Measurements from ENCODE around the gene MAGI1.
A peak's percentile ranks its signal among the peaks of the same experiment; 100 is the strongest.

The MAGI1 gene

DNA sequence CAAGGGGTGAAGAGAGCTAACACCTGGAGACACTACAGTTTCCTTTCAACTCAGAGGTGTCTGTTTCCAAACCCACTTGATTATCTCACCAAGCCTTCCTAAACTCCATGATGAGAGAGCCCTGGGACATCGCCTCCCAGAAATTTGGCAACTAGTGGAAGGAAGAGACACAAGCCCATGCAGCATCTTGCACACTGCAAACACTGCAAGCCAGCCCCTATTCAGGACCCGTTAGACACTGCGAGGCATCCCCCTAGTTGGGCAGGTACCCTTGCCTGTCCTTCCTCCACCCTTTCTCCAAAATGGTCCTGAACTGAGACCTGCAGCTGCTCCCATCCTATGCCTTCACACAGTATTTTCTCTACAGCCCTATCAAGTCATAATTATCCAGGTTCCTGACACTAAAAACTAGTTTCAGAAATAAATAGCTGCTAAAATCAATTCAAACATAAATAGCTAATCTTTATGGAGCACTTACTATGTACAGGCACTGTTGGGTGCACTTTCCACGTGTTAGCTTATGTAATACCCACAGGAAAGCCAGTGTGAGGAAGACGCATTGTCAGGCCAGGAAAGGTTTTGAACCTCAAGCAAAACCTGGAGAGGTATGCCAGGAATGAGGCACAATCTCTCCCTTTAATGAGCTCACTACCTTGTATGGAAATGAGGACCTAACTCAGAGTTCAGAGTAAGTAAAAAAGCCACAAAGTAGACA, 2.8 kb downstream of the MAGI1 start:
- H4K20me1 ChIP-seq (ENCODE audit: insufficient read depth, low read length, poor library complexity, severe bottlenecking): no peaks in the 10 kb centered on the region
- H3K79me2 ChIP-seq (ENCODE audit: insufficient read depth, low read length): peaks cover 11% of the 10 kb centered on the region; the same call in 1 of the 2 replicates
- no peaks in the 10 kb centered on the region for H3K9me3 ChIP-seq (ENCODE audit: insufficient read depth, low read depth, low read length)
- peaks cover 20% of the 10 kb centered on the region for H3K4me1 ChIP-seq (ENCODE audit: insufficient read depth, low read length, poor library complexity, severe bottlenecking)
- H3K9me2 ChIP-seq (replicated peaks; ENCODE audit: low read depth, low read length): no peaks in the 10 kb centered on the region
- TF ChIP-seq EZH2phosphoT487 (IDR thresholded peaks at IDR 0.05; ENCODE audit: borderline replicate concordance): no peak
- TF ChIP-seq, protein P1, sequence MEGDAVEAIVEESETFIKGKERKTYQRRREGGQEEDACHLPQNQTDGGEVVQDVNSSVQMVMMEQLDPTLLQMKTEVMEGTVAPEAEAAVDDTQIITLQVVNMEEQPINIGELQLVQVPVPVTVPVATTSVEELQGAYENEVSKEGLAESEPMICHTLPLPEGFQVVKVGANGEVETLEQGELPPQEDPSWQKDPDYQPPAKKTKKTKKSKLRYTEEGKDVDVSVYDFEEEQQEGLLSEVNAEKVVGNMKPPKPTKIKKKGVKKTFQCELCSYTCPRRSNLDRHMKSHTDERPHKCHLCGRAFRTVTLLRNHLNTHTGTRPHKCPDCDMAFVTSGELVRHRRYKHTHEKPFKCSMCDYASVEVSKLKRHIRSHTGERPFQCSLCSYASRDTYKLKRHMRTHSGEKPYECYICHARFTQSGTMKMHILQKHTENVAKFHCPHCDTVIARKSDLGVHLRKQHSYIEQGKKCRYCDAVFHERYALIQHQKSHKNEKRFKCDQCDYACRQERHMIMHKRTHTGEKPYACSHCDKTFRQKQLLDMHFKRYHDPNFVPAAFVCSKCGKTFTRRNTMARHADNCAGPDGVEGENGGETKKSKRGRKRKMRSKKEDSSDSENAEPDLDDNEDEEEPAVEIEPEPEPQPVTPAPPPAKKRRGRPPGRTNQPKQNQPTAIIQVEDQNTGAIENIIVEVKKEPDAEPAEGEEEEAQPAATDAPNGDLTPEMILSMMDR (conservative IDR thresholded peaks at IDR 0.05; ENCODE audit: low read length): no peak
- no peak overlapping the region for H2AFZ ChIP-seq (ENCODE audit: low read length)
- H3K4me2 ChIP-seq (ENCODE audit: low read depth, low read length, poor library complexity, severe bottlenecking): peak overlapping the region; percentile 62
- H3K27me3 ChIP-seq (ENCODE audit: insufficient read depth, low read length, poor library complexity, severe bottlenecking): no peaks in the 10 kb centered on the region
- H3K4me3 ChIP-seq (ENCODE audit: low read length, poor library complexity, severe bottlenecking): peak overlapping the region; percentile 82
- H3F3A ChIP-seq (ENCODE audit: low read depth): no peaks in the 10 kb centered on the region
- H3K36me3 ChIP-seq (ENCODE audit: insufficient read depth, low read length): no peaks in the 10 kb centered on the region
- peak overlapping the region; percentile 5 for H3K9ac ChIP-seq (ENCODE audit: low read depth, low read length, poor library complexity, severe bottlenecking)

DNA sequence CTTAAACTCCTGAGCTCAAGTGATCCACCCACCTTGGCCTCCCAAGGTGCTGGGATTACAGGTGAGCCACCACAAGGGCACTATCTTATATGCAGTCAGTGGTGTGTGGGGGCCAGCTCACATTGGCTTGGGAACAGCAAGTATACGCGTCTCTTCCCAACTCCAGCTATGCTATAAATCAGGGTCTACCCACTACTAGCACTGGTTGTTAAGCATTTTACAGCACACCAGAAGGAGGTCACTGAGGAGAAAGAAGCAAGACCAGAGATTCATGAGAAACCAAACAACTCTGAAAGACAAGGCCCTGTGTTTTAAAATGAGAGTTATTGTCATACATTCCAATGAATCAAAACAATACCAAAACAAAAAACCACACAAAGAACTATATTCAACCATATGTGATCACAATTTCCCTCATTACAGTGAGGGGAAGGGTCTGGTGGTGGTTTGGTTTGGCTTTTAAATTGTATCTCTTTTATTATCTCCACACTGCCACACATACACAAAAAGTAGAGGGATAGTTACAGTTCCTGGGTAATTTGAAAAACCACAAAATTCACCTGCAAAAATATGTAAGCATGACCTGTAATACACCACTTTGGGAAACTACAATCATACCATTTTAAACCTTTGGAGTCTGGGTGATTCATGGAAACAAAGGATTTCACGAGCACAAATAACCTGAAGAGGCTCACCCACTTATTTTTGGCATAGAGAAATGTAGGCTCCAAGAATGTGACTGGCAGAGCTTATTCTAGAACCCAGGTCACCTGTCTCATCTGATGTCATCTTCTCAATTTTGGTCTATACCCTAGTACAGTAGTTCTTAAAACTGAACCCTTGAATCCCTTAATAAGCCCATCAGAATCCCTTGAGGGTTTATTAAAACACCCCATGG, 5.2 kb downstream of the MAGI1 start:
- peaks cover 20% of the 10 kb centered on the region for H3K4me1 ChIP-seq (ENCODE audit: insufficient read depth, low read length, poor library complexity, severe bottlenecking)

DNA sequence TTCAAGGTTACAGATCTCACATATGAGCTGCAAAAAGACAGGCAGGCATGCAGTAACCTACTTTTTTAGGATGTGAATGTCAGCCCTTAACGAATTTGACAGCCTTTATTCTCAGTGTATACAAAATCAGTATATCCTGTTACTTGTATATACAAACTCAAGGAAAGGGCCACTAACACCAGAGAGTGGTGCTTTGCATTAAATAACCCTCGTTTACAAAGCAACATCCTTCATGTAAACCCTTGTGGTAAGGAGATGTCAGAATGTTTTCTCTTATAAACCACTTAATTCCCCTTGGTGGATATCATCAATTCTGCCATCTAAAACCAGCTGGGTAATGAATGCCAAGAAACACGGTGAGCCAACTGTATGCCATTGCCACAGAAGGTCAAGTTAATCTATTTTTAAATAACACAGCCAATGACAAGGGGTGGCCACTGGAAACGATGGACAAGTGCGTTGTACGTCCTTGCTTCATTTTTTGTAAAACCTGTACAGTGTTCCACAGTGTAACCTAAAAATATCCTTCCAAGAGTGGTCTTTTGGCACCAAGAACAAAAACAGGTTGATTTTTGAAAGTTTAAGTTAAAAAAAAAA, 7.5 kb downstream of the MAGI1 start:
- no peaks in the 10 kb centered on the region for H4K20me1 ChIP-seq (ENCODE audit: insufficient read depth, low read length, poor library complexity, severe bottlenecking)

More for the DNA sequence above, 5.2 kb downstream of the MAGI1 start:
- Histone ChIP-seq H3K36me3 (ENCODE audit: insufficient read depth, low read length) (no peaks in the 10 kb centered on the region), H3K79me2 (ENCODE audit: insufficient read depth, low read length) (peaks cover 11% of the 10 kb centered on the region; the same call in 1 of the 2 replicates), H2AFZ (ENCODE audit: low read length) (no peak overlapping the region), H3K9me2 (replicated peaks; ENCODE audit: low read depth, low read length) (no peaks in the 10 kb centered on the region), H3K27me3 (ENCODE audit: insufficient read depth, low read length, poor library complexity, severe bottlenecking) (no peaks in the 10 kb centered on the region), H4K20me1 (ENCODE audit: insufficient read depth, low read length, poor library complexity, severe bottlenecking) (no peaks in the 10 kb centered on the region), H3K4me3 (ENCODE audit: low read length, poor library complexity, severe bottlenecking) (no peak overlapping the region), H3K4me2 (ENCODE audit: low read depth, low read length, poor library complexity, severe bottlenecking) (no peak overlapping the region), H3K9ac (ENCODE audit: low read depth, low read length, poor library complexity, severe bottlenecking) (no peak overlapping the region), H3F3A (ENCODE audit: low read depth) (no peaks in the 10 kb centered on the region), H3K9me3 (ENCODE audit: insufficient read depth, low read depth, low read length) (no peaks in the 10 kb centered on the region)
- TF ChIP-seq, protein P1 (conservative IDR thresholded peaks at IDR 0.05; ENCODE audit: low read length): no peak
- TF ChIP-seq EZH2phosphoT487 (IDR thresholded peaks at IDR 0.05; ENCODE audit: borderline replicate concordance): no peak

More for the DNA sequence above, 7.5 kb downstream of the MAGI1 start:
- H3K79me2 ChIP-seq (ENCODE audit: insufficient read depth, low read length): no peaks in the 10 kb centered on the region
- H3K9me3 ChIP-seq (ENCODE audit: insufficient read depth, low read depth, low read length): no peaks in the 10 kb centered on the region
- no peaks in the 10 kb centered on the region for H3K9me2 ChIP-seq (replicated peaks; ENCODE audit: low read depth, low read length)
- H3K9ac ChIP-seq (ENCODE audit: low read depth, low read length, poor library complexity, severe bottlenecking): no peak overlapping the region
- TF ChIP-seq EZH2phosphoT487 (IDR thresholded peaks at IDR 0.05; ENCODE audit: borderline replicate concordance): no peak
- TF ChIP-seq, protein P1 (conservative IDR thresholded peaks at IDR 0.05; ENCODE audit: low read length): no peak
- H3K4me2 ChIP-seq (ENCODE audit: low read depth, low read length, poor library complexity, severe bottlenecking): no peak overlapping the region
- no peaks in the 10 kb centered on the region for H3F3A ChIP-seq (ENCODE audit: low read depth)
- H3K4me3 ChIP-seq (ENCODE audit: low read length, poor library complexity, severe bottlenecking): no peak overlapping the region
- no peak overlapping the region for H2AFZ ChIP-seq (ENCODE audit: low read length)
- peaks cover 5% of the 10 kb centered on the region for H3K4me1 ChIP-seq (ENCODE audit: insufficient read depth, low read length, poor library complexity, severe bottlenecking)
- H3K36me3 ChIP-seq (ENCODE audit: insufficient read depth, low read length): no peaks in the 10 kb centered on the region
- no peaks in the 10 kb centered on the region for H3K27me3 ChIP-seq (ENCODE audit: insufficient read depth, low read length, poor library complexity, severe bottlenecking)

All from Loucy (cell line).